T-helper 9 cell (primary cell): ENCODE measurements around the gene SMIM30.

Experiments
- DNase-seq: peaks from one replicate; pipeline ENCODE4 v3.0.0-alpha.2; 2020

The SMIM30 gene

DNA sequence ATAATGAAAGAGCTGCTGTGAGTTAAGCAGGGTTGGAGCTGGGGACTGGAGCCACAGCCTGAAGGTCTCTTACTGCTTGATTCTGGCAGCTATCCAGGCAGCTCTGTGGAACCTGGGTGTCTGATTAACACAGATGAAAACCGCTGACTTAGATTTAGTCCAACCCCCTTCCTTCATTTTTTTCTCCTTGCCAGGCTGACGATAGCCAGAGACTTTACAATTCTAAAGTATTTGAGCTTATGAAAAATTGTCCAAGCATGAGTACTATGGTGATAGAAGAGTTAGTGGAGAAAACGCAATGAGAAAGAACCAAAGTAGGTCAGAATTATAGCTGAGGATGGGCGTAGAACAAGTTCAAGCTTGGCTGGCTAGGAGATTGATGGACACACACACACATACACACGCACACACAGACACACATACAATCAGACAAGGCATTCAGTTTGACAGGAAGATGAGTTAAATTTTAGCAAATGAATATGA, 18.2 kb downstream of the SMIM30 start:
- no peak for DNase-seq

DNA sequence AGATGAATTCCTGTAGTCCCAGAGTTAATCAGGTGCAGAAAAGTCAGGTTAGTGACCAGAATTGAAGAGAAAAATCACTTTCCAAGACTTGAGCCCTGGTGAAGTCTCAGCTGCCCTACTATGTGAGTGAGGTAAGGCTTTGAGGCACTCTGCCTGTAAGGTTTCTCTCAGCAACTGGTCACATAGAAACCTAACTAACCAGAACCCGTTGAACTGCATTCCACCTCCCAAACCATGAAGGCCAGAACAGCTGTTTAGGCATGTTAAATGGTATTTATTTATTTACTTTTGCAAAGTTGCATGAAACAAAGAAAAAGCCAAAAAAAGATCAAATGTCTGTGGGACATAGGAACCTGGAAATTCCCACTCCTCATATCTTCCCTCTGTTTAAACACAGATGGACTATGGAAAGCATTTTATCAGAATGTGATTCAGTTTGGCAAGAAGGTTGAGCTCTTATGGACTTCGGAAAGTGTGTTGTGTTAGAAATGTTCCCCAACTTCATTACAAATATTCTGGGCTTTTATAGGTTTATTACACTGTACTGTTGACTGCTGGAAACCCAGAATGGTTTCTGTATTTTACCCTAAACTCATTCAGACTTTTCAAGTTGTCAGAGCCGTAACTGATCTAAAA, 19.0 kb downstream of the SMIM30 start:
- DNase-seq: no peak

DNA sequence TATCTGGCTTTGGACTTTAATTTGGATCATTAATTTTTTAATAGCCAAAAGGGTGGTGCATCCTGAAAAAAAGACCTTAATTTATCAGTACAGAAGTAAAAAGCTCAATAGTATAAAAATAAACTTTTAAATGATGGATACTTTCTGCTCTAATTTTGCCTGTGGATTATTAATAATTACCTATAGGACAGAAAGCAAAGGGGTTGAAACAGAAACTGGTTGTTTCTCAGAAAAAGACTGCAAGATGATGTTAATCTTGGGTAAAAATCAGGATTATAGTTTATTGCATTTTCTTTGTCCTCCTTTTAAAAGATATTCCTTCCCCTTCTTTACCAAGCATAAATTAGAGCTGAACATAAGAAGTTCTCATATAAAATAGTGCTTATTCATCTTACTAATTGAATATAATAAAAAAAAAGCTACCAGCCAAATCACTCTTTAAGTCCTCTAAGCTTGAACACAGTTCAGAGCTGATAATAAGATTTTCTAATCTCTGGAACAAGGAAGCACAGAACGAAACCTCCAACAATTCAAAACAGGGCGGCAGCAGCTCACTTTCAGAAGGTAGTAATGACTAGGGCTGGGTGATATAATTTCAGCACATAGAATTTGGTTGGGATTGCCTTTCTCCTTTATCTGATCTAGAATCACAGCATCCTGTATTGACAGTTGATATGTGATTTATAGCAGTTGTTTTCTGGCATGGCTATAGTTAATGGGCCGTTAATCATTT, 23.7 kb downstream of the SMIM30 start:
- DNase-seq: no peak

DNA sequence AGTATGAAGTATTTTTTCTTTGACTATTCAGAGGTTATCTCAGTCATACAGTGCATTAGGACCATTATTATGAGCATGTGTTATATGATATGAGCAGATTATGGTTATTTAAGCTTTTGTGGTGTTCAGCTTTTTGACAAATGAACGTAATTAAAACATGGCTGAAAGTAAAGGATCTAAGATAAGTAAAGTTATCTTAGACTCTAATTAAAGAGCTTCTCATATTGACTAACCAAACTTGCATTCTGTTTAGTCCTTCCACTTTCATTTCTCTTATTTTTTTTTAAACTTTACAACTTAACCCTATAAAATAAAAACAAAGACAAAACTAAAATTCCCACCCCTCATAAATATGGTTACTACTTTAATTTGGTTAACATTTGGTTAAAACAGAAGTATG, 24.8 kb downstream of the SMIM30 start:
- no peak for DNase-seq

GRCh38 chr7:113092762-113093161, 25.6 kb downstream of the SMIM30 start:
- DNase-seq: no peak

GRCh38 chr7:113087071-113087998, 31.0 kb downstream of the SMIM30 start:
- DNase-seq: no peak

DNA sequence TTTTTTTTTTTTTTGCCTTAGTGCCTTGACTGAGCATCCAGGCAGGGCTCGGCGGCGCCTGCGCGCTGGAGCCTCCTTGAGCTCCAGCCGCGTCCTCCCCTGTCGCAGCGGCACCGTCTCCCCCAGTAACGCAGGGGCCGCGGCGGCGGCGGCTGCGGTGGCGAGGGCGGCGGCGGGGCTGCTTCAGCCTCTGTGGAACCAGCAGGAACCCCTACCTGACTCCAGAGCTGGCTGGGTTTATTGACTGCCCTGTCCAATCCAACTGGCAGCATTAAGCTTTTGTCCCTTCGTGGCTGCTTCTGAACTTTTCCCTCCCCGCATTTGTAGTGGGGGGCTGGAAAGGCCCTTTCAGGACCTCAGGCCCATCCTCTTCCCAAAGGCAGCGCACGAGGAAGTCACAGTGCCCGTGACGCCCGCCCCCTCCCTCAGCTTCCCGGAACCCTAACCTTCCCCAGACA, 31.9 kb downstream of the SMIM30 start, which contains the start of gene GPR85:
TSS of gene GPR85 (minus strand) at position 397 of the 458 bp plus-strand sequence. CDS start 2,106 bp downstream, outside the sequence.
- DNase-seq: no peak

GRCh38 chr7:113085781-113086390, 32.5 kb downstream of the SMIM30 start:
- DNase-seq: no peak

DNA sequence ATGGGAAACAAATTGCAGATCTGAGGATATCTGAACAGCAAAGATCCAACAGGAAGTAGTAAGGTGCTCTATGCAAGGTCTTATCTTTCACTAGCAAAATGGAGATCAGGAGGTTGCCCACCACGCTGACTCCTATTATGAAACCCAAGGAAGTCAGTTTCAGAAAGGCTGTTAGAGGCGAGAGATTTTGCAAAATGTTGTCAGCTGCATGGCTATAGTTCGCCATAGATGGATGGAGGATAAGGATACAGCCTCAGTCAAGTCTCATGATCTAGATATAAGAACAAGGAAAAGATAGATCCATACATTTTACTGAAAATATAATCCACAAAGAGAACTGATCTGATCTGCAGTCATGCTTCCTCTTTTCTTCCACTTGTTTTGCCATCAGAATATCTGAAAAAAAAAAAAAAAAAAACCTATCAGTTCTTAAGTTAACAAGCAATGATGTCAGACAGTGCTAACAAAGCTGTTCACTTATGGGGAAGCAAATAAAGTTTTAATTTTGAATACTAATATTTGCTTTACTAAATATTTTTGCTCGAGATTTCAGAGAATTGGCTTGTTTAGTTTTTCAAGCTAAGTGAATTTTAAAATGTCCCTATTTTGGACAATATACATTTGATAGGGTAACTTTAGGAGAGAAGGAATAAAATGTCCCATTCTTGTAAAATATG, 33.7 kb downstream of the SMIM30 start:
- DNase-seq: no peak

- DNase-seq: no peak
Observed at GRCh38 chr7:113083816-113084495, 34.4 kb downstream of the SMIM30 start.

- no peak for DNase-seq
Observed at GRCh38 chr7:113083132-113083815, 35.1 kb downstream of the SMIM30 start.

GRCh38 chr7:113078331-113078730, 40.0 kb downstream of the SMIM30 start:
- DNase-seq: no peak

DNA sequence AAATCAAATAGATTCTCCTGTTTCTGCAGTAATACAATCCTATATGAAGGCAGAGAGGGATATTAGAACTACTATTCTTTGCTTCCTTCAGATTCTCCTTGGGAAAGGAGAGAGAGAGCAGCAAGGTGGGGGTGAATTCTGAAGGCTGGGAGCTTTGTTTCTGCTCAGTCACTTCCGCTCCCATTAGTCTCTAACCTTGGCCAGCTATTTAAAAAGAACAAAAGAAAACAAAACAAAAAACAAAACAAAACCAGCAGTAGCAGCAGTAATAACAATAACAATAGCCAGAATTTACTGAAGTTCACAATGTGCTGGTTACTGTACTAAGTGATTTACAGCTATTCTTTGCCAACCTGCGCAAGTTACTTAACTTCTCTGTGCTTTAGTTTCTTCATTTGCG, 41.7 kb downstream of the SMIM30 start:
- no peak for DNase-seq

GRCh38 chr7:113071465-113071864, 46.9 kb downstream of the SMIM30 start:
- DNase-seq: no peak
